Type B pancreatic cell (in vitro differentiated cells): ENCODE results near the gene SNED1. TPM values are rescaled to one million over a fixed set of nuclear protein-coding genes. Genes with fewer than 3 reads are reported as not detected.
A peak's percentile ranks its signal among the peaks of the same experiment; 100 is the strongest.

Experiments
- DNase-seq: peaks from one replicate; pipeline ENCODE4 v3.0.0; 2021; ENCODE audit warnings: mixed read lengths; ENCODE audit not compliant: unreplicated experiment; ENCODE audit errors: extremely low spot score
- H3K27ac Mint-ChIP-seq: 2 replicates; pipeline ENCODE4 v1.8.0; 2021; ENCODE audit warnings: mild to moderate bottlenecking, mixed read lengths
- H3K27me3 Mint-ChIP-seq: 2 replicates; pipeline ENCODE4 v1.8.0; 2021; ENCODE audit warnings: mixed read lengths
- H3K36me3 Mint-ChIP-seq: 2 replicates; pipeline ENCODE4 v1.8.0; 2021; ENCODE audit warnings: mixed read lengths
- H3K4me1 Mint-ChIP-seq: one replicate; pipeline ENCODE4 v1.8.0; 2021; ENCODE audit warnings: mixed read lengths; ENCODE audit not compliant: unreplicated experiment
- H3K4me3 Mint-ChIP-seq: 2 replicates; pipeline ENCODE4 v1.8.0; 2021; ENCODE audit warnings: mild to moderate bottlenecking, mixed read lengths
- H3K9me3 Mint-ChIP-seq: 2 replicates; pipeline ENCODE4 v1.8.0; 2021; ENCODE audit warnings: mixed read lengths
- CTCF ChIP-seq: fragments of 200-600 bp; sonication (generic); conservative IDR thresholded peaks from 2 replicates; pipeline ENCODE4 v1.5.0; 2021; ENCODE audit warnings: antibody characterized with exemption, mild to moderate bottlenecking
- total RNA-seq: library from RNA; stranded (reverse); gene quantifications from 2 replicates; pipeline ENCODE4 v1.2.1, GENCODE V29; 2021; ENCODE audit warnings: low replicate concordance

Gene SNED1
- total RNA-seq, 1 donor from 2014 or later = 140 TPM

GRCh38 chr2:241062389-241063092, 64.1 kb downstream of the SNED1 start:
- DNase-seq = peak; percentile 66
- Mint-ChIP-seq H3K4me3 (no peak overlapping the region), H3K4me1 (peaks cover 5% of the 10 kb centered on the region), H3K9me3 (no peaks in the 10 kb centered on the region), H3K36me3 (no peaks in the 10 kb centered on the region), H3K27me3 (no peaks in the 10 kb centered on the region), H3K27ac (no peak overlapping the region)
- no peak for TF ChIP-seq CTCF

GRCh38 chr2:241063093-241063551, 64.7 kb downstream of the SNED1 start:
- H3K4me1 Mint-ChIP-seq = peaks cover 5% of the 10 kb centered on the region

GRCh38 chr2:241063587-241063986, 65.2 kb downstream of the SNED1 start:
- Mint-ChIP-seq H3K4me1 (peaks cover 5% of the 10 kb centered on the region), H3K36me3 (no peaks in the 10 kb centered on the region), H3K27ac (no peak overlapping the region), H3K27me3 (no peaks in the 10 kb centered on the region), H3K9me3 (no peaks in the 10 kb centered on the region), H3K4me3 (no peak overlapping the region)
- no peak for TF ChIP-seq CTCF
- peak; percentile 60 for DNase-seq

More at GRCh38 chr2:241063093-241063551, 64.7 kb downstream of the SNED1 start:
- peak; percentile 66 for DNase-seq
- Mint-ChIP-seq H3K27me3 (no peaks in the 10 kb centered on the region), H3K9me3 (no peaks in the 10 kb centered on the region), H3K4me3 (no peak overlapping the region), H3K36me3 (no peaks in the 10 kb centered on the region), H3K27ac (no peak overlapping the region)
- TF ChIP-seq CTCF = no peak

- Mint-ChIP-seq H3K27me3 (no peaks in the 10 kb centered on the region), H3K4me3 (no peak overlapping the region), H3K4me1 (peaks cover 5% of the 10 kb centered on the region), H3K9me3 (no peaks in the 10 kb centered on the region), H3K27ac (no peak overlapping the region), H3K36me3 (no peaks in the 10 kb centered on the region)
- DNase-seq = peak; percentile 69
- TF ChIP-seq CTCF = no peak
Measured at GRCh38 chr2:241064008-241064801, 65.8 kb downstream of the SNED1 start.

GRCh38 chr2:241064802-241065354, 66.5 kb downstream of the SNED1 start:
- TF ChIP-seq CTCF = no peak
- Mint-ChIP-seq H3K27me3 (no peaks in the 10 kb centered on the region), H3K4me3 (no peak overlapping the region), H3K4me1 (peaks cover 5% of the 10 kb centered on the region), H3K27ac (no peak overlapping the region), H3K9me3 (no peaks in the 10 kb centered on the region), H3K36me3 (no peaks in the 10 kb centered on the region)
- peak; percentile 68 for DNase-seq
